ENCODE results near the gene TENM4. TPM values are rescaled to one million over a fixed set of nuclear protein-coding genes. Genes with fewer than 3 reads are reported as not detected.
A peak's percentile ranks its signal among the peaks of the same experiment; 100 is the strongest.

Gene TENM4
- polyA plus RNA-seq, 1 of the 3 experiments (the other 2 are of a cell fraction), result 16.7 TPM

DNA sequence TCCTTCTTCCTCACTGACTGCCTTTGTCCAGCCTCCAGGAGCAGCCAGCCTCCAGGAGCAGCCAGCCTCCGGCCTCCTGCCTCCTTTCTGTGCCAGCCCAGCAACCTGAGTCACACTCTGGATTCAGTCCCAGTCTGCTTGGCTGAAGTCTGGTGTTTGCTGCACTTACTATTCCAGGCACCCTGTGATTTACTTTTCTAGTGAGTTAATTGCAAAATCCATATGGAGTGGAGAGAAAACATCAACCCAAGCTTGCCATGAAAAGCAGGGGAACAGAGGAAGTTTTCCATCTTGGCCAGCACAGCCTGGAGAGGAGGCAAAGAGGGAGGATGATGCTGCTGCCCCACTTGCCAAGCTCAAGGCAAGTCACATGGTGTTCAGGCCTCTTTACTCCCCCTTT is 400.5 kb downstream of the TENM4 start:
- Histone ChIP-seq H3K36me3 (replicated peaks in 1 of 2; ENCODE audit: control insufficient read depth in 1 of 2, insufficient read depth in 2 of 2, low read length in 1 of 2) (no peaks in the 10 kb centered on the region), H3K9me3 (no peaks in the 10 kb centered on the region), H3K79me2 (ENCODE audit: insufficient read depth) (no peaks in the 10 kb centered on the region), H3F3A (replicated peaks; ENCODE audit: insufficient read depth) (no peaks in the 10 kb centered on the region), H4K20me1 (ENCODE audit: insufficient read depth) (no peaks in the 10 kb centered on the region), H3K9me2 (no peaks in the 10 kb centered on the region), H3K4me1 (ENCODE audit: control insufficient read depth in 1 of 2, insufficient read depth in 2 of 2, low read depth in 1 of 2, low read length in 1 of 2) (peaks cover 0 to 28% of the 10 kb centered on the region in 2 experiments; a peak in 2 of 4 replicates), H2AFZ (ENCODE audit: low read depth) (no peak overlapping the region), H3K4me2 (no peak overlapping the region), H3K4me3 (ENCODE audit: low read depth in 2 of 2, low read length in 1 of 2) (no peak overlapping the region), H3K27me3 (ENCODE audit: insufficient read depth) (no peaks in the 10 kb centered on the region), H3K9ac (no peak overlapping the region), H3K27ac (ENCODE audit: low read depth in 2 of 2, low read length in 1 of 2) (peak overlapping the region in 1 of 2 experiments; percentile 28; a peak in 1 of 4 replicates)
- ChIA-PET POLR2A (no interaction called here), CTCF (interaction anchor here (0.7 to 1.9 kb wide), 4 partner anchors 9 to 395 kb away, joined by 3 to 6 read pairs (median 3); no protein-coding TSS in a partner anchor)
- TF ChIP-seq NFIC (IDR thresholded peaks at IDR 0.05; ENCODE audit: borderline replicate concordance) (peak; percentile 55), SIN3A (IDR thresholded peaks at IDR 0.05; ENCODE audit: borderline replicate concordance, low read depth, low read length) (no peak), GATA2 (CRISPR knock-in tag; IDR thresholded peaks at IDR 0.05) (no peak), ELF1 (IDR thresholded peaks at IDR 0.05) (no peak), JUND (IDR thresholded peaks at IDR 0.05) (0 out of 2 replicates have a peak, but pooled peaks have one; percentile 12)
- no peak for DNase-seq
- WGBS (ENCODE audit: low lambda C conversion rate), result 73% methylated on average over 1 of the region's 1 CpG

DNA sequence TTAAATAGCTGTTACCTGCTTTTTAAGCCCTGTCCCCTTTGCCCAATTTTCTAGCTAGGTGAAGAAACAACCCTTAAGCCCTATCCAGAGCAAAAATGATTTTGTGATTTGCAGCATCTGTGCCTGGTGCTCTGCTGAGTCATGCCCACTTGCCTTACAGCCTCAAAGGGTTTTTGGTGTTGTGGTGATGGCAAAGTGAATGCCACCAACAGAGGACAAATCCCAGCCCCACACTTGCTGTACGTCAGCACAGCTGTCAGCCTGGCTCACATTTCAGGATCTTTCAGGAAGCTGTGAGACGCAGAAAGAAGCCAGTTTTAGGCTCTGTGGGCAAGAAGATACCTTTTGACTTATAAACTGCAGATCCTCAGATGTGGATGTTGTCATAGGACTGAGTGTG is 401.7 kb downstream of the TENM4 start:
- no peaks in the 10 kb centered on the region for H3K79me2 ChIP-seq (ENCODE audit: insufficient read depth)
- no peaks in the 10 kb centered on the region for H3K36me3 ChIP-seq (replicated peaks in 1 of 2; ENCODE audit: control insufficient read depth in 1 of 2, insufficient read depth in 2 of 2, low read length in 1 of 2)
- POLR2A ChIA-PET, result no interaction called here
- no peak overlapping the region for H2AFZ ChIP-seq (ENCODE audit: low read depth)
- peak overlapping the region in 1 of 2 experiments; percentile 34; a peak in 1 of 4 replicates for H3K27ac ChIP-seq (ENCODE audit: low read depth in 2 of 2, low read length in 1 of 2)
- no peak for DNase-seq
- no peak overlapping the region for H3K4me2 ChIP-seq
- no peaks in the 10 kb centered on the region for H3K9me3 ChIP-seq
- CTCF ChIA-PET, result interaction anchor here (1.9 kb wide), 1 partner anchor 61 kb away, joined by 6 read pairs; no protein-coding TSS in a partner anchor
- TF ChIP-seq, protein P1, sequence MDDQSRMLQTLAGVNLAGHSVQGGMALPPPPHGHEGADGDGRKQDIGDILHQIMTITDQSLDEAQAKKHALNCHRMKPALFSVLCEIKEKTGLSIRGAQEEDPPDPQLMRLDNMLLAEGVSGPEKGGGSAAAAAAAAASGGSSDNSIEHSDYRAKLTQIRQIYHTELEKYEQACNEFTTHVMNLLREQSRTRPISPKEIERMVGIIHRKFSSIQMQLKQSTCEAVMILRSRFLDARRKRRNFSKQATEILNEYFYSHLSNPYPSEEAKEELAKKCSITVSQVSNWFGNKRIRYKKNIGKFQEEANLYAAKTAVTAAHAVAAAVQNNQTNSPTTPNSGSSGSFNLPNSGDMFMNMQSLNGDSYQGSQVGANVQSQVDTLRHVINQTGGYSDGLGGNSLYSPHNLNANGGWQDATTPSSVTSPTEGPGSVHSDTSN (IDR thresholded peaks at IDR 0.05), result peak; percentile 26; the same call in 1 of the 2 replicates
- TF ChIP-seq TCF12 (IDR thresholded peaks at IDR 0.05), result peak; percentile 56
- TF ChIP-seq FOXJ3 (CRISPR knock-in tag; IDR thresholded peaks at IDR 0.05), result no peak
- no peaks in the 10 kb centered on the region for H3K27me3 ChIP-seq (ENCODE audit: insufficient read depth)
- H3K9ac ChIP-seq, result no peak overlapping the region
- no peaks in the 10 kb centered on the region for H4K20me1 ChIP-seq (ENCODE audit: insufficient read depth)
- no peaks in the 10 kb centered on the region for H3K9me2 ChIP-seq
- H3K4me3 ChIP-seq (ENCODE audit: low read depth in 2 of 2, low read length in 1 of 2), result no peak overlapping the region
- 40% methylated on average over 1 of the region's 2 CpGs for WGBS (ENCODE audit: low lambda C conversion rate)
- H3K4me1 ChIP-seq (ENCODE audit: control insufficient read depth in 1 of 2, insufficient read depth in 2 of 2, low read depth in 1 of 2, low read length in 1 of 2), result peaks cover 0 to 15% of the 10 kb centered on the region in 2 experiments; a peak in 2 of 4 replicates
- no peaks in the 10 kb centered on the region for H3F3A ChIP-seq (replicated peaks; ENCODE audit: insufficient read depth)

DNA sequence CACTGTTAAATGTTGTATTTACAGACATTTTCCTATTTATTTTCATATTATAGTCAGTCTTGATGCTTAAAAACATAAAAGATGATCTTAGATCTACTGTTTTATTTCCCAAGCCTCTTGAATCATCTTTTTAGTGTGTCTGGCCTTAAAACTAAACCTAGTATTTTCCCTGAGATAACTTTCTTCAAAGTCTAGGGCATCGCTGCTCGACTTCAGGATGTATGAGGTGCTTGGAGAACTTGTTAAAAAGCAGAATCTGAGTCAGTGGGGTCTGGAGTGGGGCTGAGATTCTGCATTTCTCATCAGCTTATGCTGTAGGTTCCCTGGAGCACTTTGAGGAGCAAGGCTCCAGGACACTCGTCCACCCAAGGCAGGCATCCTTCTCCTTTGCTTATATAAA is 404.9 kb downstream of the TENM4 start:
- CTCF ChIA-PET, result interaction anchor here (0.6 kb wide), 1 partner anchor 204 kb away, joined by 3 read pairs; no protein-coding TSS in a partner anchor
- TF ChIP-seq, protein P2, sequence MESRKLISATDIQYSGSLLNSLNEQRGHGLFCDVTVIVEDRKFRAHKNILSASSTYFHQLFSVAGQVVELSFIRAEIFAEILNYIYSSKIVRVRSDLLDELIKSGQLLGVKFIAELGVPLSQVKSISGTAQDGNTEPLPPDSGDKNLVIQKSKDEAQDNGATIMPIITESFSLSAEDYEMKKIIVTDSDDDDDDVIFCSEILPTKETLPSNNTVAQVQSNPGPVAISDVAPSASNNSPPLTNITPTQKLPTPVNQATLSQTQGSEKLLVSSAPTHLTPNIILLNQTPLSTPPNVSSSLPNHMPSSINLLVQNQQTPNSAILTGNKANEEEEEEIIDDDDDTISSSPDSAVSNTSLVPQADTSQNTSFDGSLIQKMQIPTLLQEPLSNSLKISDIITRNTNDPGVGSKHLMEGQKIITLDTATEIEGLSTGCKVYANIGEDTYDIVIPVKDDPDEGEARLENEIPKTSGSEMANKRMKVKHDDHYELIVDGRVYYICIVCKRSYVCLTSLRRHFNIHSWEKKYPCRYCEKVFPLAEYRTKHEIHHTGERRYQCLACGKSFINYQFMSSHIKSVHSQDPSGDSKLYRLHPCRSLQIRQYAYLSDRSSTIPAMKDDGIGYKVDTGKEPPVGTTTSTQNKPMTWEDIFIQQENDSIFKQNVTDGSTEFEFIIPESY (IDR thresholded peaks at IDR 0.05; ENCODE audit: borderline replicate concordance, low read depth), result no peak
- no peak for TF ChIP-seq EZH2phosphoT487 (IDR thresholded peaks at IDR 0.05; ENCODE audit: borderline replicate concordance, low read depth)
- no peak for TF ChIP-seq CHD2 (IDR thresholded peaks at IDR 0.05; ENCODE audit: low read length, partially characterized antibody)
- no peak for TF ChIP-seq TCF12 (IDR thresholded peaks at IDR 0.05)
- no peak for TF ChIP-seq JUND (IDR thresholded peaks at IDR 0.05)
- TF ChIP-seq, protein P3, sequence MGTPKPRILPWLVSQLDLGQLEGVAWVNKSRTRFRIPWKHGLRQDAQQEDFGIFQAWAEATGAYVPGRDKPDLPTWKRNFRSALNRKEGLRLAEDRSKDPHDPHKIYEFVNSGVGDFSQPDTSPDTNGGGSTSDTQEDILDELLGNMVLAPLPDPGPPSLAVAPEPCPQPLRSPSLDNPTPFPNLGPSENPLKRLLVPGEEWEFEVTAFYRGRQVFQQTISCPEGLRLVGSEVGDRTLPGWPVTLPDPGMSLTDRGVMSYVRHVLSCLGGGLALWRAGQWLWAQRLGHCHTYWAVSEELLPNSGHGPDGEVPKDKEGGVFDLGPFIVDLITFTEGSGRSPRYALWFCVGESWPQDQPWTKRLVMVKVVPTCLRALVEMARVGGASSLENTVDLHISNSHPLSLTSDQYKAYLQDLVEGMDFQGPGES (IDR thresholded peaks at IDR 0.05; ENCODE audit: low read depth, low read length), result no peak
- no peak for TF ChIP-seq GATA2 (CRISPR knock-in tag; IDR thresholded peaks at IDR 0.05)
- TF ChIP-seq RAD21 (IDR thresholded peaks at IDR 0.05; ENCODE audit: low read length), result no peak
- TF ChIP-seq, protein P4, sequence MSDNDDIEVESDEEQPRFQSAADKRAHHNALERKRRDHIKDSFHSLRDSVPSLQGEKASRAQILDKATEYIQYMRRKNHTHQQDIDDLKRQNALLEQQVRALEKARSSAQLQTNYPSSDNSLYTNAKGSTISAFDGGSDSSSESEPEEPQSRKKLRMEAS (IDR thresholded peaks at IDR 0.05; ENCODE audit: low read depth), result no peak
- TF ChIP-seq, protein P5, sequence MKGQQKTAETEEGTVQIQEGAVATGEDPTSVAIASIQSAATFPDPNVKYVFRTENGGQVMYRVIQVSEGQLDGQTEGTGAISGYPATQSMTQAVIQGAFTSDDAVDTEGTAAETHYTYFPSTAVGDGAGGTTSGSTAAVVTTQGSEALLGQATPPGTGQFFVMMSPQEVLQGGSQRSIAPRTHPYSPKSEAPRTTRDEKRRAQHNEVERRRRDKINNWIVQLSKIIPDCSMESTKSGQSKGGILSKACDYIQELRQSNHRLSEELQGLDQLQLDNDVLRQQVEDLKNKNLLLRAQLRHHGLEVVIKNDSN (IDR thresholded peaks at IDR 0.05; ENCODE audit: borderline replicate concordance, low read depth), result no peak
- TF ChIP-seq TAF1 (IDR thresholded peaks at IDR 0.05; ENCODE audit: borderline replicate concordance, low read depth, low read length), result no peak
- TF ChIP-seq NRF1 (IDR thresholded peaks at IDR 0.05; ENCODE audit: low read depth, low read length), result no peak

More for the DNA sequence above, 404.9 kb downstream of the TENM4 start:
- peaks cover 0 to 9% of the 10 kb centered on the region in 2 experiments; a peak in 1 of 4 replicates for H3K4me1 ChIP-seq (ENCODE audit: control insufficient read depth in 1 of 2, insufficient read depth in 2 of 2, low read depth in 1 of 2, low read length in 1 of 2)
- no peaks in the 10 kb centered on the region for H4K20me1 ChIP-seq (ENCODE audit: insufficient read depth)
- WGBS (ENCODE audit: low lambda C conversion rate), result 66% methylated on average over 3 of the region's 3 CpGs
- H3K36me3 ChIP-seq (replicated peaks in 1 of 2; ENCODE audit: control insufficient read depth in 1 of 2, insufficient read depth in 2 of 2, low read length in 1 of 2), result no peaks in the 10 kb centered on the region
- no peaks in the 10 kb centered on the region for H3F3A ChIP-seq (replicated peaks; ENCODE audit: insufficient read depth)
- H3K27me3 ChIP-seq (ENCODE audit: insufficient read depth), result no peaks in the 10 kb centered on the region
- H3K9me2 ChIP-seq, result no peaks in the 10 kb centered on the region
- no peak overlapping the region for H3K9ac ChIP-seq
- H3K27ac ChIP-seq (ENCODE audit: low read depth in 2 of 2, low read length in 1 of 2), result no peak overlapping the region
- DNase-seq, result no peak
- no peak overlapping the region for H3K4me3 ChIP-seq (ENCODE audit: low read depth in 2 of 2, low read length in 1 of 2)
- POLR2A ChIA-PET, result interaction anchor here (0.6 kb wide), 1 partner anchor 404 kb away, joined by 3 read pairs; no protein-coding TSS in a partner anchor
- no peak overlapping the region for H3K4me2 ChIP-seq
- no peak overlapping the region for H2AFZ ChIP-seq (ENCODE audit: low read depth)
- H3K79me2 ChIP-seq (ENCODE audit: insufficient read depth), result no peaks in the 10 kb centered on the region
- H3K9me3 ChIP-seq, result no peaks in the 10 kb centered on the region

Data from SK-N-SH (cell line).